DMS79 treated with DMSO at 0.1 percent for 48 hours (cell line): ENCODE data around the gene PCDHA7.
"Not testable (repeated sequence)": the region's sequence is repeated elsewhere in the genome, so short reads cannot be mapped to it uniquely, and the experiment has no call there.

Experiments
- DNase-seq: peaks from one replicate; lab custom pipeline; 2025; lab: John Stamatoyannopoulos, UW

PCDHA7 gene, protein sequence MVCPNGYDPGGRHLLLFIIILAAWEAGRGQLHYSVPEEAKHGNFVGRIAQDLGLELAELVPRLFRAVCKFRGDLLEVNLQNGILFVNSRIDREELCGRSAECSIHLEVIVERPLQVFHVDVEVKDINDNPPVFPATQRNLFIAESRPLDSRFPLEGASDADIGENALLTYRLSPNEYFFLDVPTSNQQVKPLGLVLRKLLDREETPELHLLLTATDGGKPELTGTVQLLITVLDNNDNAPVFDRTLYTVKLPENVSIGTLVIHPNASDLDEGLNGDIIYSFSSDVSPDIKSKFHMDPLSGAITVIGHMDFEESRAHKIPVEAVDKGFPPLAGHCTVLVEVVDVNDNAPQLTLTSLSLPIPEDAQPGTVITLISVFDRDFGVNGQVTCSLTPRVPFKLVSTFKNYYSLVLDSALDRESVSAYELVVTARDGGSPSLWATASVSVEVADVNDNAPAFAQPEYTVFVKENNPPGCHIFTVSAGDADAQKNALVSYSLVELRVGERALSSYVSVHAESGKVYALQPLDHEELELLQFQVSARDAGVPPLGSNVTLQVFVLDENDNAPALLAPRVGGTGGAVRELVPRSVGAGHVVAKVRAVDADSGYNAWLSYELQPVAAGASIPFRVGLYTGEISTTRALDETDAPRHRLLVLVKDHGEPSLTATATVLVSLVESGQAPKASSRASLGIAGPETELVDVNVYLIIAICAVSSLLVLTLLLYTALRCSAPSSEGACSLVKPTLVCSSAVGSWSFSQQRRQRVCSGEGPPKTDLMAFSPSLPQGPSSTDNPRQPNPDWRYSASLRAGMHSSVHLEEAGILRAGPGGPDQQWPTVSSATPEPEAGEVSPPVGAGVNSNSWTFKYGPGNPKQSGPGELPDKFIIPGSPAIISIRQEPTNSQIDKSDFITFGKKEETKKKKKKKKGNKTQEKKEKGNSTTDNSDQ

DNA sequence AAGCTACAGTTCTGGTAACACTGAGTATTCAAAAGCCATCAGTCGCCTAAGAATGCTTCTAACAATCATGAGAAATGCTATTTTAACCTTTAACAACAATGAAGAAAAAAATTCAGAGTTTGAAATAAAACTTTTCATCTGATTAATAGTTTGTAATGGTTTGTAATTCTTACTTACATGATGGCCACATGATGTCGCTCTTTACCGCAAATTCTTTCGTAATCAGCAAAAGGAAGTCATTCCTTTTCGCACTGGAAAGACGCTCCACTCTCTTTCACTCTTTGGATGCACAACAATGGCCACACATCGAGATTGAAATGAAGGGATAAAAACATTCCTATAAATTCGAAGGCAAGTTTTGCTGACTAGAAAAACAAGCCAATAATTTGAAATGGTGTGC is at the start of gene PCDHA7:
Gene PCDHA7, plus strand, starts transcription at position 277 of the 400 bp plus-strand sequence. Its CDS starts 115 bp downstream, at position 392.
- no peak for DNase-seq

DNA sequence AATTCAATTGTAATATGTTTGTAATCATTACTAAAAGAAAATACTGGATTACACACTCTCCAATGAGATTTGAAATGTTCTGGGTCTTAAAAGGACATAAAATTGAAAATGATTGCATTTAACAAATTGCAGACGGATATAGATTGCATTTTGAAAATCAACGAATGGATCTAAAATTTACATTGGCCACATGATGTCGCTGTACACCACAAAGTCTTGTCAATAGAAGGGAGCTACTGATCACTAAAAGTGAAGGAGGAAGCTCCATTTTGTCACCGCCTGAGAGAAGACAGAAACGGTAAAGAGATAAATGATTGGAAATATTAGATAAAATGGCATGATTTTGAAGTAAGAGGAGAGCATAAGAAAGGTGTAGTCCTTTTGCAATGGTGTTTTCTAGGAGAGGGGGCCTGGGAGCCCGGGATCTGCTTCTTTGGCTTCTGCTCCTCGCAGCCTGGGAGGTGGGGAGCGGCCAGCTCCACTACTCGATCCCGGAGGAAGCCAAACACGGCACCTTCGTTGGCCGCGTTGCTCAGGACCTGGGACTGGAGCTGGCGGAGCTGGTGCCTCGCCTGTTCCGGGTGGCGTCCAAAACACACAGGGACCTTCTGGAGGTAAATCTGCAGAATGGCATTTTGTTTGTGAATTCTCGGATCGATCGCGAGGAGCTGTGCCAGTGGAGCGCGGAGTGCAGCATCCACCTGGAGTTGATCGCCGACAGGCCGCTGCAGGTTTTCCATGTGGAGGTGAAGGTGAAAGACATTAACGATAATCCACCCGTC is 48.0 kb upstream of the PCDHA7 start, which contains the start of gene PCDHA1:
Gene PCDHA1, plus strand, starts transcription at position 236 of the 782 bp plus-strand sequence.
- no peak for DNase-seq

DNA sequence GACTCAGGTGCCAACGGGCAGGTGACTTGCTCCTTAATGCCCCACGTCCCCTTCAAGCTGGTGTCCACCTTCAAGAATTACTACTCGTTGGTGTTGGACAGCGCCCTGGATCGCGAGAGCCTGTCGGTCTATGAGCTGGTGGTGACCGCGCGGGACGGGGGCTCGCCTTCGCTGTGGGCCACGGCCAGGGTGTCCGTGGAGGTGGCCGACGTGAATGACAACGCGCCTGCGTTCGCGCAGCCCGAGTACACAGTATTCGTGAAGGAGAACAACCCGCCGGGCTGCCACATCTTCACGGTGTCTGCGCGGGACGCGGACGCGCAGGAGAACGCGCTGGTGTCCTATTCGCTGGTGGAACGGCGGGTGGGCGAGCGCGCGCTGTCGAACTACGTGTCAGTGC is 46.6 kb upstream of the PCDHA7 start:
- not testable (repeated sequence) for DNase-seq

DNA sequence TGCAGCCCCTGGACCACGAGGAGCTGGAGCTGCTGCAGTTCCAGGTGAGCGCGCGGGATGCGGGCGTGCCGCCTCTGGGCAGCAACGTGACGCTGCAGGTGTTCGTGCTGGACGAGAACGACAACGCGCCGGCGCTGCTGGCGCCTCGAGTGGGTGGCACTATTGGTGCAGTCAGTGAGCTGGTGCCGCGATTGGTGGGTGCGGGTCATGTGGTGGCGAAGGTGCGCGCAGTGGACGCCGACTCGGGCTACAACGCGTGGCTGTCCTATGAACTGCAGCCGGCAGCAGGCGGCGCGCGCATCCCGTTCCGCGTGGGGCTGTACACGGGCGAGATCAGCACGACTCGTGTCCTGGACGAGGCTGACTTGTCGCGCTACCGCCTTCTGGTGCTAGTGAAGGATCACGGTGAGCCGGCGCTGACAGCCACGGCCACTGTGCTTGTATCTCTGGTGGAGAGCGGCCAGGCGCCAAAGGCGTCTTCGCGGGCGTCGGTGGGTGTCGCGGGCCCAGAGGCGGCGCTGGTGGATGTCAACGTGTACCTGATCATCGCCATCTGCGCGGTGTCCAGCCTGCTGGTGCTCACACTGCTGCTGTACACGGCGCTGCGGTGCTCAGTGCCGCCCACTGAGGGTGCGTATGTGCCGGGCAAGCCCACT is 46.1 kb upstream of the PCDHA7 start:
- not testable (repeated sequence) for DNase-seq

DNA sequence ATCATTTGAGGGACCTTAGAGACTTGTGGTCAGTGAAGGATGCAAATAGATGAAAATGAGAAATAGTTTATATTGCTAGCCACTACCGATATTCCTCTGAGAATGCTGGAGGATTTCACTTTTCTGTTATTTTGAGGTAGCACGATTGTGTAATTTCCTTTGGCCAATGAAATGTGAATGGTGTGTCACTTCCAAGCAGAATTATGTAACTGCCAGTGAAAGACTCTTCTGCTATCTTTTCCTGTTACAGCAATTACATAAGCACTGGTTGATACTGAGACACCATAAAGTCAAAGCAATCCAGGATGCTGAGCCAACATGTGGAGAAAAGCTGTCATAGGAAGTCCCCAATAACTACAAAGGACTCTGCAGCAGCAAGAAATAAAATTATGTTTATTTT is 43.0 kb upstream of the PCDHA7 start:
- no peak for DNase-seq

DNA sequence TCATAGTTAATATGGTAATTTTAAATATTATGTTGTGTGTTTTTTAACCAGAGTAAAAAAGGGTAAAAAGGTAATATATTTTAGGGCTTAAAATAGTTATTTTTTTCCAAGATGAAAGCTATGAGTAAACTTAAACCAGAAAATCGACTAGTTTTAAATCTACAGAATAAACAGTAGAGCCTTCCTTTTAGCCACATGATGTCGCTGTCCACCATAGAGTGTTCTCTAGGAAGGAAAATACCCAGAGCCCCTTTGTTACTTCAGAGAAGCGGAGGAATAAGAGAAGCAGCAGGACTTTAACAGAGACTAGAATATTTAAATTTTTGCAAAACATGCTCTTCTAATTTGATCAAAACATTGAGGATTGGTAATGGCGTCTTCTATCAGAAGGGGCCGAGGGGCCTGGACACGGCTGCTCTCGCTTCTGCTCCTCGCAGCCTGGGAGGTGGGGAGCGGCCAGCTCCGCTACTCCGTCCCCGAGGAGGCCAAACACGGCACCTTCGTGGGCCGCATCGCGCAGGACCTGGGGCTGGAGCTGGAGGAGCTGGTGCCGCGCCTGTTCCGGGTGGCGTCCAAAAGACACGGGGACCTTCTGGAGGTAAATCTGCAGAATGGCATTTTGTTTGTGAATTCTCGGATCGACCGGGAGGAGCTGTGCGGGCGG is 39.3 kb upstream of the PCDHA7 start, which contains the start of gene PCDHA2:
Gene PCDHA2, plus strand, starts transcription at position 258 of the 664 bp plus-strand sequence.
- DNase-seq: no peak

DNA sequence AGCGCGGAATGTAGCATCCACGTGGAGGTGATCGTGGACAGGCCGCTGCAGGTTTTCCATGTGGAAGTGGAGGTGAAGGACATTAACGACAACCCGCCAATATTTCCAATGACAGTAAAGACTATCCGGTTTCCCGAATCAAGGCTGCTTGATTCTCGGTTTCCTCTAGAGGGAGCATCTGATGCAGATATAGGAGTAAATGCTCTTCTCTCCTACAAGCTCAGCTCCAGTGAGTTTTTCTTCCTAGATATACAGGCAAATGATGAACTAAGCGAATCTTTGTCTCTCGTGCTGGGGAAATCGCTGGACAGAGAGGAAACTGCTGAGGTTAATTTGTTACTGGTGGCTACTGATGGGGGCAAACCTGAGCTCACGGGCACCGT is 38.8 kb upstream of the PCDHA7 start:
- DNase-seq: no peak

DNA sequence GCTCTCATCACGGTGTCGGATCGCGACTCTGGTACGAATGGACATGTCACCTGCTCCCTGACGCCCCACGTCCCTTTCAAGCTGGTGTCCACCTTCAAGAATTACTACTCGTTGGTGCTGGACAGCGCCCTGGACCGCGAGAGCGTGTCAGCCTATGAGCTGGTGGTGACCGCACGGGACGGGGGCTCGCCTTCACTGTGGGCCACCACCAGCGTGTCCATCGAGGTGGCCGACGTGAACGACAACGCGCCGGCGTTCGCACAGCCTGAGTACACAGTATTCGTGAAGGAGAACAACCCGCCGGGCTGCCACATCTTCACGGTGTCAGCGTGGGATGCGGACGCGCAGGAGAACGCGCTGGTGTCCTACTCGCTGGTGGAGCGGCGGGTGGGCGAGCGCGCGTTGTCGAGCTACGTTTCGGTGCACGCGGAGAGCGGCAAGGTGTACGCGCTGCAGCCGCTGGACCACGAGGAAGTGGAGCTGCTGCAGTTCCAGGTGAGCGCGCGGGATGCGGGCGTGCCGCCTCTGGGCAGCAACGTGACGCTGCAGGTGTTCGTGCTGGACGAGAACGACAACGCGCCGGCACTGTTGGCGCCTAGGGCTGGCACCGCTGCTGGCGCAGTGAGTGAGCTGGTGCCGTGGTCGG is 37.9 kb upstream of the PCDHA7 start:
- not testable (repeated sequence) for DNase-seq

DNA sequence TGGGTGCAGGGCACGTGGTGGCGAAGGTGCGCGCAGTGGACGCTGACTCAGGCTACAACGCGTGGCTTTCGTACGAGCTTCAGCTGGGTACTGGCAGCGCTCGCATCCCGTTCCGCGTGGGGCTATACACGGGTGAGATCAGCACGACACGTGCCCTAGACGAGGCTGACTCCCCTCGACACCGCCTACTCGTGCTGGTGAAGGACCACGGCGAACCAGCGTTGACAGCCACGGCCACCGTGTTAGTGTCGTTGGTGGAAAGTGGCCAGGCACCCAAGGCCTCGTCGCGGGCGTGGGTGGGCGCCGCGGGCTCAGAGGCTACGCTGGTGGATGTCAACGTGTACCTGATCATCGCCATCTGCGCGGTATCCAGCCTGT is 37.4 kb upstream of the PCDHA7 start:
- no peak for DNase-seq

DNA sequence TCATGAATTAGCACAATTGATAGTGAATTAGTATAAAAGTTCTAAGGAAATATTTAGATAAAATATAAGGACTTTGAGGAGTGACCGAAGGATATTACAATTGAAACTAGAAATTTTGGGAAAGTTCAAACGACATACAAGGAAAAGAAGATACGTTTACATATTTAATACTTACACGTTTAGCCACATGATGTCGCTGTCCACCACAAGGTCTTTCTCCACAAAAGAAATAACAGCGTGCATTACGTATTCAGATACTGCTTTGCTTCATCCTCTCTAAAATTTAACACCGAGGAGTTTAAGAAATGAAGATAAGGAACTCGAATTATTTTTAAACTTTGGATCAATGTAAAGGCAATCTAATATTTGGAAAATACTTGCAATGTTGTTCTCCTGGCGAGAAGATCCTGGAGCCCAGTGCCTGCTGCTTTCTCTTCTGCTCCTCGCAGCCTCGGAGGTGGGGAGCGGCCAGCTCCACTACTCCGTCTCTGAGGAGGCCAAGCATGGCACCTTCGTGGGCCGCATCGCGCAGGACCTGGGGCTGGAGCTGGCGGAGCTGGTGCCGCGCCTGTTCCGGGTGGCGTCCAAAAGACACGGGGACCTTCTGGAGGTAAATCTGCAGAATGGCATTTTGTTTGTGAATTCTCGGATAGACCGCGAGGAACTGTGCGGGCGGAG is 33.1 kb upstream of the PCDHA7 start, which contains the start of gene PCDHA3:
Gene PCDHA3, plus strand, starts transcription at position 242 of the 678 bp plus-strand sequence.
- no peak for DNase-seq

DNA sequence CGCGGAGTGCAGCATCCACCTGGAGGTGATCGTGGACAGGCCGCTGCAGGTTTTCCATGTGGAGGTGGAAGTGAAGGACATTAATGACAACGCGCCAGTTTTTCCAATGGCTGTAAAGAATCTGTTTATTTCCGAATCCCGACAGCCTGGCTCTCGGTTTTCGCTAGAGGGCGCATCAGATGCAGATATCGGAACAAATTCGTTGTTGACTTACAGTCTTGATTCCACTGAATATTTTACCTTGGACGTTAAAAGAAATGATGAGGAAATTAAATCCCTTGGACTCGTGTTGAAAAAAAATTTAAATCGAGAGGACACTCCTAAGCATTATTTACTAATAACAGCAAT is 32.6 kb upstream of the PCDHA7 start:
- DNase-seq: no peak

DNA sequence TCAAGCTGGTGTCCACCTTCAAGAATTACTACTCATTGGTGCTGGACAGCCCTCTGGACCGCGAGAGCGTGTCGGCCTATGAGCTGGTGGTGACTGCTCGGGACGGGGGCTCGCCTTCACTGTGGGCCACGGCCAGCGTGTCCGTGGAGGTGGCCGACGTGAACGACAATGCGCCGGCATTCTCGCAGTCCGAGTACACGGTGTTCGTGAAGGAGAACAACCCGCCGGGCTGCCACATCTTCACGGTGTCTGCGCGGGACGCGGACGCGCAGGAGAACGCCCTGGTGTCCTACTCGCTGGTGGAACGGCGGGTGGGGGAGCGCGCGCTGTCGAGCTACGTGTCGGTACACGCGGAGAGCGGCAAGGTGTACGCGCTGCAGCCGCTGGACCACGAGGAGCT is 31.7 kb upstream of the PCDHA7 start:
- not testable (repeated sequence) for DNase-seq

DNA sequence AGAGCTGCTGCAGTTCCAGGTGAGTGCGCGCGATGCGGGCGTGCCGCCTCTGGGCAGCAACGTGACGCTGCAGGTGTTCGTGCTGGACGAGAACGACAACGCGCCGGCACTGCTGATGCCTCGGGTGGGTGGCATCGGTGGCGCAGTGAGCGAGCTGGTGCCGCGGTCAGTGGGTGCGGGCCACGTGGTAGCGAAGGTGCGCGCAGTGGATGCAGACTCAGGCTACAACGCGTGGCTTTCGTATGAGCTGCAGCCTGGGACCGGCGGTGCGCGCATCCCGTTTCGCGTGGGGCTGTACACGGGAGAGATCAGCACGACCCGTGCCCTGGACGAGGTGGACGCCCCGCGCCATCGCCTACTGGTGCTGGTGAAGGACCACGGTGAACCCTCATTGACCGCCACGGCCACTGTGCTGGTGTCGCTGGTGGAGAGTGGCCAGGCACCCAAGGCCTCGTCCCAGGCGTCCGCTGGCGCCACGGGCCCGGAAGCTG is 31.2 kb upstream of the PCDHA7 start:
- no peak for DNase-seq

DNA sequence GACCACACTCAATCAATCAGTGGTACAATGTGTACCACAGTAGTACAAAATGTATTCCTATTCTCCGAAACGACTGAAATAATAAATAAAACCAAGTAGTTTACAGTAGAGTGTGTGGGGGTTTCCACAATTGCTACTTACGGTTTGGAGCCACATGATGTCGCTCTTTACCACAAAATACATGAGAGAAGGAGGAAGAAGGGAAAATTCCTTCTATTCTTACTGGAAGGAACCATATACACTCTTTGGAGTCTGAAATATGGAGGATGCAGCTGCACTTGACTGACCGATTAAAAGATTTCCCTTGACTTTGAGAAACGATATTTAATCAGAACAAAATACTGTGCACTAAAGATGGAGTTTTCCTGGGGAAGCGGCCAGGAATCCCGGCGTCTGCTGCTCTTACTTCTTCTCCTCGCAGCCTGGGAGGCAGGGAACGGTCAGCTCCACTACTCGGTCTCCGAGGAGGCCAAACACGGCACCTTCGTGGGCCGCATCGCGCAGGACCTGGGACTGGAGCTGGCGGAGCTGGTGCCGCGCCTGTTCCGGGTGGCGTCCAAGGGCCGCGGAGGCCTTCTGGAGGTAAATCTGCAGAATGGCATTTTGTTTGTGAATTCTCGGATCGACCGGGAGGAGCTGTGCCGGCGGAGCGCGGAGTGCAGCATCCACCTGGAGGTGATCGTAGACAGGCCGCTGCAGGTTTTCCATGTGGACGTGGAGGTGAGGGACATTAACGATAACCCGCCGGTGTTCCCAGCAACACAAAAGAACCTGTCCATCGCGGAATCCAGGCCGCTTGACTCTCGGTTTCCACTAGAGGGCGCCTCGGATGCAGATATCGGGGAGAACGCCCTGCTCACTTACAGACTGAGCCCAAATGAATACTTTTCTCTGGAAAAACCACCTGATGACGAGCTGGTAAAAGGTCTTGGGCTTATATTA is 27.0 kb upstream of the PCDHA7 start, which contains the start of gene PCDHA4:
Gene PCDHA4, plus strand, starts transcription at position 235 of the 942 bp plus-strand sequence.
- no peak for DNase-seq

DNA sequence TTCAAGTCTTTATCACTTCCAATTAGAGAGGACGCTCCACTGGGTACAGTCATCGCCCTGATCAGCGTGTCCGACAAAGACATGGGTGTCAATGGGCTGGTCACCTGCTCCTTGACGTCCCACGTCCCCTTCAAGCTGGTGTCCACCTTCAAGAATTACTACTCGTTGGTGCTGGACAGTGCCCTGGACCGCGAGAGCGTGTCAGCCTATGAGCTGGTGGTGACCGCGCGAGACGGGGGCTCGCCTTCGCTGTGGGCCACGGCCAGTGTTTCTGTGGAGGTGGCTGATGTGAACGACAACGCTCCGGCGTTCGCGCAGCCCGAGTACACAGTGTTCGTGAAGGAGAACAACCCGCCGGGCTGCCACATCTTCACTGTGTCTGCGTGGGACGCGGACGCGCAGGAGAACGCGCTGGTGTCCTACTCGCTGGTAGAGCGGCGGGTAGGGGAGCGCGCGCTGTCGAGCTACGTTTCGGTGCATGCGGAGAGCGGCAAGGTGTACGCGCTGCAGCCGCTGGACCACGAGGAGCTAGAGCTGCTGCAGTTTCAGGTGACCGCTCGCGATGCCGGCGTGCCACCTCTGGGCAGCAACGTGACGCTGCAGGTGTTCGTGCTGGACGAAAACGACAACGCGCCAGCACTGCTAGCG is 25.7 kb upstream of the PCDHA7 start:
- not testable (repeated sequence) for DNase-seq

DNA sequence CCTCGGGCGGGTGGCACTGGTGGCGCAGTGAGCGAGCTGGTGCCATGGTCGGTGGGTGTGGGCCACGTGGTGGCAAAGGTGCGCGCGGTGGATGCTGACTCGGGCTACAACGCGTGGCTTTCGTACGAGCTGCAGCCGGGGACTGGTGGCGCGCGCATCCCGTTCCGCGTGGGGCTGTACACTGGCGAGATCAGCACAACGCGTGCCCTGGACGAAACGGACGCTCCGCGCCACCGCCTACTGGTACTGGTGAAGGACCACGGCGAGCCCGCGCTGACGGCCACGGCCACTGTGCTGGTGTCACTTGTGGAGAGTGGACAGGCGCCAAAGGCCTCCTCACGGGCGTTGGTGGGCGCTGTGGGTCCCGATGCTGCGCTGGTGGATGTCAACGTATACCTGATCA is 25.2 kb upstream of the PCDHA7 start:
- DNase-seq: no peak

DNA sequence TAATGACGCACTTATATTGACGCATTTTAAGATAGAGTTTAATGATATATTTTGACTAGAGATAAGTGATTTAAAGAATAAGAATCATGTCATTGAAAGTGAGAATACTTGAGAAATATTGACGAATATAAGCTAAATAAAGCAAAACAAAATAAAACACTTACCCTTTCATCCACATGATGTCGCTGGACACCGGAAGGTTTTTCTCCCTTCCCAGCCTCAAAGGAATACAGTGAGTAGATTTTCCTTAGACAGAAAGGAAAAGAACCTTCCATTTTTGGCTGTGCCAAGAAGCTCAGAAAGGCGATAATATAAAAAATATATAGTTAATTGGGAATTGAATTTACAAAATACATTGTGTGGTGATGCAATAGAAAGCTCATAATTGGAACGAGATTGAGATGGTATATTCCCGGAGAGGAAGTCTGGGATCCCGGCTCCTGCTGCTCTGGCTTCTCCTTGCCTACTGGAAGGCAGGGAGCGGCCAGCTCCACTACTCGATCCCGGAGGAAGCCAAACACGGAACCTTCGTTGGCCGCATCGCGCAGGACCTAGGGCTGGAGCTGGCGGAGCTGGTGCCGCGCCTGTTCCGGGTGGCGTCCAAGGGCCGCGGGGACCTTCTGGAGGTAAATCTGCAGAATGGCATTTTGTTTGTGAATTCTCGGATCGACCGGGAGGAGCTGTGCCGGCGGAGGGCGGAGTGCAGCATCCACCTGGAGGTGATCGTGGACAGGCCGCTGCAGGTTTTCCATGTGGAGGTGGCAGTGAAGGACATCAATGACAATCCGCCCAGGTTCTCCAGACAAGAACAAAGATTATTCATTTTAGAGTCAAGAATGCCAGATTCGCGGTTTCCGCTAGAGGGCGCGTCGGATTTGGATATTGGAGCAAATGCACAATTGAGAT is 12.4 kb upstream of the PCDHA7 start, which contains the start of gene PCDHA5:
Gene PCDHA5, plus strand, starts transcription at position 239 of the 906 bp plus-strand sequence.
- DNase-seq: no peak
